Measurements from ENCODE around the gene CDH13.

Gene CDH13

DNA sequence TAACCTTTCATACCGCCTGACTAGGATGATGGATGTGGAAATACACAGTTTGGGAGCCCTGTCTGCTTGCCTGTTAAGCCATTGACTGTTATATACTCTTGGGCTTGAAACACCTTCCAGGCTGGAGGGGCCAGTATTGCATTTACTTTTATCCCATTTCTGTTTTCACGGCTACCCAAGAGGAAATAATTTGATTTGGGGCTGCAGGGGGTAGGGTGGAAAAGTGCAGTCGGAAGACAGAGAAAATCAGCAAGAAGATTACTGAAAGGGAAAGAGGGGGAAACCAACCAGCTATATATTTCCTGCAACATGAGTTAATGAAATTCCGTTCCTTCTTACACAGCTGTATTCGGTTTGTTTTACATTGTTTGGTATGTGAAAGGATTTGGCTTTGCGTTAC is 202.5 kb downstream of the CDH13 start:
- no peak overlapping the region for H3K9ac ChIP-seq (ENCODE audit: low read length)
- H3F3A ChIP-seq (ENCODE audit: insufficient read depth, low read length) = no peaks in the 10 kb centered on the region
- H3K27ac ChIP-seq (ENCODE audit: low read length) = no peak overlapping the region
- H3K4me1 ChIP-seq (ENCODE audit: low read length) = no peaks in the 10 kb centered on the region
- H4K20me1 ChIP-seq (ENCODE audit: insufficient read depth, low read length) = no peaks in the 10 kb centered on the region
- no peaks in the 10 kb centered on the region for H3K9me3 ChIP-seq (replicated peaks; ENCODE audit: insufficient read depth, low read length)
- no peaks in the 10 kb centered on the region for H3K27me3 ChIP-seq (replicated peaks; ENCODE audit: insufficient read depth, low read length)
- H3K4me3 ChIP-seq (ENCODE audit: low read length) = no peak overlapping the region
- H3K4me2 ChIP-seq (ENCODE audit: low read depth, low read length) = no peak overlapping the region
- no peak overlapping the region for H2AFZ ChIP-seq (ENCODE audit: low read length)
- H3K79me2 ChIP-seq (ENCODE audit: low read length) = no peaks in the 10 kb centered on the region
- H3K36me3 ChIP-seq (replicated peaks; ENCODE audit: insufficient read depth, low read length) = no peaks in the 10 kb centered on the region
- H3K9me2 ChIP-seq (replicated peaks; ENCODE audit: insufficient read depth, low read length) = no peaks in the 10 kb centered on the region
- TF ChIP-seq EZH2 (optimal IDR thresholded peaks at IDR 0.05; ENCODE audit: low read depth, low read length) (no peak), EZH2phosphoT487 (IDR thresholded peaks at IDR 0.05; ENCODE audit: low read length) (no peak)
- TF ChIP-seq, protein P1, sequence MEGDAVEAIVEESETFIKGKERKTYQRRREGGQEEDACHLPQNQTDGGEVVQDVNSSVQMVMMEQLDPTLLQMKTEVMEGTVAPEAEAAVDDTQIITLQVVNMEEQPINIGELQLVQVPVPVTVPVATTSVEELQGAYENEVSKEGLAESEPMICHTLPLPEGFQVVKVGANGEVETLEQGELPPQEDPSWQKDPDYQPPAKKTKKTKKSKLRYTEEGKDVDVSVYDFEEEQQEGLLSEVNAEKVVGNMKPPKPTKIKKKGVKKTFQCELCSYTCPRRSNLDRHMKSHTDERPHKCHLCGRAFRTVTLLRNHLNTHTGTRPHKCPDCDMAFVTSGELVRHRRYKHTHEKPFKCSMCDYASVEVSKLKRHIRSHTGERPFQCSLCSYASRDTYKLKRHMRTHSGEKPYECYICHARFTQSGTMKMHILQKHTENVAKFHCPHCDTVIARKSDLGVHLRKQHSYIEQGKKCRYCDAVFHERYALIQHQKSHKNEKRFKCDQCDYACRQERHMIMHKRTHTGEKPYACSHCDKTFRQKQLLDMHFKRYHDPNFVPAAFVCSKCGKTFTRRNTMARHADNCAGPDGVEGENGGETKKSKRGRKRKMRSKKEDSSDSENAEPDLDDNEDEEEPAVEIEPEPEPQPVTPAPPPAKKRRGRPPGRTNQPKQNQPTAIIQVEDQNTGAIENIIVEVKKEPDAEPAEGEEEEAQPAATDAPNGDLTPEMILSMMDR (IDR thresholded peaks at IDR 0.05; ENCODE audit: low read length) = no peak
- no peak for DNase-seq

GRCh38 chr16:82830944-82831343 is 204.2 kb downstream of the CDH13 start:
- Histone ChIP-seq H3K9ac (ENCODE audit: low read length) (no peak overlapping the region), H3K27me3 (replicated peaks; ENCODE audit: insufficient read depth, low read length) (no peaks in the 10 kb centered on the region), H3K4me2 (ENCODE audit: low read depth, low read length) (no peak overlapping the region), H2AFZ (ENCODE audit: low read length) (no peak overlapping the region), H3K4me3 (ENCODE audit: low read length) (no peak overlapping the region), H3K79me2 (ENCODE audit: low read length) (no peaks in the 10 kb centered on the region), H3K36me3 (replicated peaks; ENCODE audit: insufficient read depth, low read length) (no peaks in the 10 kb centered on the region), H3K9me3 (replicated peaks; ENCODE audit: insufficient read depth, low read length) (no peaks in the 10 kb centered on the region), H4K20me1 (ENCODE audit: insufficient read depth, low read length) (no peaks in the 10 kb centered on the region), H3K9me2 (replicated peaks; ENCODE audit: insufficient read depth, low read length) (no peaks in the 10 kb centered on the region), H3K4me1 (ENCODE audit: low read length) (no peaks in the 10 kb centered on the region), H3F3A (ENCODE audit: insufficient read depth, low read length) (no peaks in the 10 kb centered on the region), H3K27ac (ENCODE audit: low read length) (no peak overlapping the region)
- TF ChIP-seq EZH2 (optimal IDR thresholded peaks at IDR 0.05; ENCODE audit: low read depth, low read length) (no peak), EZH2phosphoT487 (IDR thresholded peaks at IDR 0.05; ENCODE audit: low read length) (no peak)
- TF ChIP-seq, protein P1 (IDR thresholded peaks at IDR 0.05; ENCODE audit: low read length) = no peak
- DNase-seq = no peak

DNA sequence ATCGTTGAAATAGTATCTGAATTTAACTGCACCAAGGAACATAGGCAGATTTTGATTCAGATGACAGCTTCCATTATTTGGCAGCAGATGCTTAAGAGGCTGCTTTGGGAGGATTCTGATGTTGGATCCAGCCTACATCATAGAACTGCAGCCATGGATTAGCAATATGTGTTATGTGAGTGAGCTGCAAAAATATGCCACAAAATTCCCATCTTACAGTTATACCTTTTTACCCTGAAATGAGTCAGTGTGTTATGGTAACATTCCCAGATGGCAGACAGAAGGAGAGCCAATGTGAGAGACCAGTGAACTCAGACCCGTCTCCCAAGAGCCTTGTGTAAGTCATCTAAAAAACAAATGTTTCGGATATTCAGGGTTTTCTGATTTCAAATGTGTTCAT is 206.1 kb downstream of the CDH13 start:
- H3K9me2 ChIP-seq (replicated peaks; ENCODE audit: insufficient read depth, low read length) = no peaks in the 10 kb centered on the region
- H3K4me1 ChIP-seq (ENCODE audit: low read length) = no peaks in the 10 kb centered on the region
- H3K36me3 ChIP-seq (replicated peaks; ENCODE audit: insufficient read depth, low read length) = no peaks in the 10 kb centered on the region
- TF ChIP-seq, protein P1 (IDR thresholded peaks at IDR 0.05; ENCODE audit: low read length) = no peak
- TF ChIP-seq EZH2phosphoT487 (IDR thresholded peaks at IDR 0.05; ENCODE audit: low read length) (no peak), EZH2 (optimal IDR thresholded peaks at IDR 0.05; ENCODE audit: low read depth, low read length) (no peak)
- H3K9me3 ChIP-seq (replicated peaks; ENCODE audit: insufficient read depth, low read length) = no peaks in the 10 kb centered on the region
- no peaks in the 10 kb centered on the region for H3K79me2 ChIP-seq (ENCODE audit: low read length)
- no peak overlapping the region for H3K27ac ChIP-seq (ENCODE audit: low read length)
- no peaks in the 10 kb centered on the region for H4K20me1 ChIP-seq (ENCODE audit: insufficient read depth, low read length)
- no peak overlapping the region for H3K4me3 ChIP-seq (ENCODE audit: low read length)
- H3K9ac ChIP-seq (ENCODE audit: low read length) = no peak overlapping the region
- no peaks in the 10 kb centered on the region for H3F3A ChIP-seq (ENCODE audit: insufficient read depth, low read length)
- H3K4me2 ChIP-seq (ENCODE audit: low read depth, low read length) = no peak overlapping the region
- DNase-seq = no peak
- H3K27me3 ChIP-seq (replicated peaks; ENCODE audit: insufficient read depth, low read length) = no peaks in the 10 kb centered on the region
- H2AFZ ChIP-seq (ENCODE audit: low read length) = no peak overlapping the region
